GM12874 (cell line): Measurements from ENCODE around the gene LMNB1.

Experiments
- CTCF ChIP-seq: IDR thresholded peaks from 2 replicates; pipeline ENCODE4 v1.5.1; 2011; ENCODE audit warnings: low read depth, mild to moderate bottlenecking, control low read depth, low read length, moderate library complexity; ENCODE audit not compliant: insufficient read depth

Gene LMNB1

GRCh38 chr5:126846744-126847455 is 70.0 kb downstream of the LMNB1 start:
- no peak for TF ChIP-seq CTCF

GRCh38 chr5:126847456-126847820 is 70.5 kb downstream of the LMNB1 start:
- no peak for TF ChIP-seq CTCF

- TF ChIP-seq CTCF: no peak
Observed at GRCh38 chr5:126847826-126848251, 70.9 kb downstream of the LMNB1 start.

- TF ChIP-seq CTCF: no peak
Observed at GRCh38 chr5:126848253-126848652, 71.3 kb downstream of the LMNB1 start.

- TF ChIP-seq CTCF: no peak
Observed at GRCh38 chr5:126849101-126849678, 72.3 kb downstream of the LMNB1 start.

- no peak for TF ChIP-seq CTCF
Observed at GRCh38 chr5:126851501-126852011, 74.6 kb downstream of the LMNB1 start.

GRCh38 chr5:126852091-126852571 is 75.2 kb downstream of the LMNB1 start:
- no peak for TF ChIP-seq CTCF
